H1 (cell line): ENCODE data around the gene LMNB1. TPM values are rescaled to one million over a fixed set of nuclear protein-coding genes. Genes with fewer than 3 reads are reported as not detected.
A peak's percentile ranks its signal among the peaks of the same experiment; 100 is the strongest.

Experiments
- ASH2L ChIP-seq: fragments of 200-600, 300-600 bp; sonication (generic); IDR thresholded peaks from one replicate; pipeline ENCODE4 v1.7.1; 2017; ENCODE audit warnings: low read length
- BCL11A ChIP-seq, 2 experiments: IDR thresholded peaks; one replicate each; pipeline ENCODE4 v1.6.1; 2011; ENCODE audit warnings: low read depth in 2 of 2, low read length in 2 of 2, mild to moderate bottlenecking in 2 of 2
- BRCA1 ChIP-seq: IDR thresholded peaks from 2 replicates; pipeline ENCODE4 v1.6.1; 2012; ENCODE audit warnings: low read depth, low read length, improper control_type of control experiment
- CHD2 ChIP-seq: IDR thresholded peaks from 2 replicates; pipeline ENCODE4 v1.6.1; 2012; ENCODE audit warnings: low read length, improper control_type of control experiment
- E2F6 ChIP-seq: IDR thresholded peaks from 2 replicates; pipeline ENCODE4 v1.6.1; 2012; ENCODE audit warnings: inconsistent platforms
- KDM1A ChIP-seq: fragments of 200-600, 300-600 bp; sonication (generic); IDR thresholded peaks from 2 replicates; pipeline ENCODE4 v1.7.1; 2016; ENCODE audit warnings: mild to moderate bottlenecking, low read length, borderline replicate concordance
- KDM4A ChIP-seq: IDR thresholded peaks from one replicate; pipeline ENCODE4 v1.7.1; 2012; ENCODE audit warnings: low read depth, mild to moderate bottlenecking, moderate library complexity, low read length, inconsistent platforms; ENCODE audit not compliant: severe bottlenecking
- KDM5A ChIP-seq: fragments of 200-600 bp; IDR thresholded peaks from 2 replicates; pipeline ENCODE4 v1.7.1; 2012; ENCODE audit warnings: mild to moderate bottlenecking, low read length, inconsistent platforms, mixed read lengths
- PHF8 ChIP-seq: fragments of 200-600 bp; sonication (generic); conservative IDR thresholded peaks from 2 replicates; pipeline ENCODE4 v1.7.1; 2012; ENCODE audit warnings: low read depth, mild to moderate bottlenecking, inconsistent platforms, low read length, moderate library complexity
- RAD21 ChIP-seq, 2 experiments: IDR thresholded peaks in 1 of 2; conservative IDR thresholded peaks in 1 of 2; 2 replicates each; pipeline ENCODE4 v1.6.1; 2011; ENCODE audit warnings: low read depth in 2 of 2, low read length in 2 of 2, improper control_type of control experiment in 1 of 2, inconsistent platforms in 1 of 2, mild to moderate bottlenecking in 1 of 2, moderate library complexity in 1 of 2
- RFX5 ChIP-seq: IDR thresholded peaks from 2 replicates; pipeline ENCODE4 v1.6.1; 2011; ENCODE audit warnings: low read depth, low read length, improper control_type of control experiment, borderline replicate concordance
- RNF2 ChIP-seq: fragments of 200-900, 300-1000 bp; sonication (generic); IDR thresholded peaks from 2 replicates; pipeline ENCODE4 v1.7.1; 2016; ENCODE audit warnings: borderline replicate concordance, low read depth, mild to moderate bottlenecking, antibody characterized with exemption, low read length; ENCODE audit not compliant: poor library complexity, severe bottlenecking; ENCODE audit errors: missing control alignments
- SAP30 ChIP-seq: fragments of 300-600 bp; sonication (generic); IDR thresholded peaks from 2 replicates; pipeline ENCODE4 v1.7.1; 2012; ENCODE audit warnings: low read length, moderate library complexity, mild to moderate bottlenecking, inconsistent platforms; ENCODE audit not compliant: insufficient read depth, insufficient replicate concordance
- TAF1 ChIP-seq: IDR thresholded peaks from 2 replicates; pipeline ENCODE4 v1.6.1; 2011; ENCODE audit warnings: mild to moderate bottlenecking, low read depth, low read length
- TBP ChIP-seq: IDR thresholded peaks from 2 replicates; pipeline ENCODE4 v1.6.1; 2011; ENCODE audit warnings: low read depth, low read length, improper control_type of control experiment
- TCF12 ChIP-seq: IDR thresholded peaks from 2 replicates; pipeline ENCODE4 v1.6.1; 2011; ENCODE audit warnings: low read depth, mild to moderate bottlenecking, low read length
- ZNF274 ChIP-seq: IDR thresholded peaks from 2 replicates; pipeline ENCODE4 v1.7.0; 2012; ENCODE audit warnings: low read length, borderline replicate concordance; ENCODE audit errors: extremely low read depth
- polyA plus RNA-seq, 7 experiments: library from polyadenylated mRNA; depleted of rRNA in 3 of 7; stranded (reverse) in 5 of 7; unstranded in 2 of 7; fragments of >200 nt in 5 of 7; fragments of 200-250 nt in 2 of 7; gene quantifications; 1 replicate in 5 of 7; 2 replicates in 1 of 7; 4 replicates in 1 of 7; pipeline versions ENCODE4 v1.2.1 to v1.2.3, GENCODE V29; 2011 to 2013; ENCODE audit warnings: missing spikeins in 2 of 7, mixed read lengths in 2 of 7
- total RNA-seq: library from RNA; stranded (reverse); fragmentation: NEBNext Ultra II Directional; extraction: Animal tissue kit (Norgen Biotek cat#: 25700); gene quantifications from 2 replicates; pipeline ENCODE4 v1.2.1, GENCODE V29; 2021
- TF ChIP-seq, protein P1 (sequence below), 3 experiments: IDR thresholded peaks; 1 replicate in 2 of 3; 2 replicates in 1 of 3; pipeline versions ENCODE4 v1.5.1 to v1.6.1; 2011; ENCODE audit warnings: low read length in 3 of 3, mild to moderate bottlenecking in 3 of 3, inconsistent platforms in 2 of 3, low read depth in 1 of 3, moderate library complexity in 1 of 3; ENCODE audit not compliant: insufficient read depth in 1 of 3; ENCODE audit errors: control extremely low read depth in 1 of 3
- TF ChIP-seq, protein P2 (sequence below): IDR thresholded peaks from 2 replicates; pipeline ENCODE4 v1.6.1; 2011; ENCODE audit warnings: low read depth, mild to moderate bottlenecking, low read length; ENCODE audit not compliant: insufficient read depth

Gene LMNB1
- total and polyA plus RNA-seq, 2 of the 8 experiments (the other 6 are each of a cell fraction or from before 2014, with no cell fraction given) = 73.5 to 225 TPM

DNA sequence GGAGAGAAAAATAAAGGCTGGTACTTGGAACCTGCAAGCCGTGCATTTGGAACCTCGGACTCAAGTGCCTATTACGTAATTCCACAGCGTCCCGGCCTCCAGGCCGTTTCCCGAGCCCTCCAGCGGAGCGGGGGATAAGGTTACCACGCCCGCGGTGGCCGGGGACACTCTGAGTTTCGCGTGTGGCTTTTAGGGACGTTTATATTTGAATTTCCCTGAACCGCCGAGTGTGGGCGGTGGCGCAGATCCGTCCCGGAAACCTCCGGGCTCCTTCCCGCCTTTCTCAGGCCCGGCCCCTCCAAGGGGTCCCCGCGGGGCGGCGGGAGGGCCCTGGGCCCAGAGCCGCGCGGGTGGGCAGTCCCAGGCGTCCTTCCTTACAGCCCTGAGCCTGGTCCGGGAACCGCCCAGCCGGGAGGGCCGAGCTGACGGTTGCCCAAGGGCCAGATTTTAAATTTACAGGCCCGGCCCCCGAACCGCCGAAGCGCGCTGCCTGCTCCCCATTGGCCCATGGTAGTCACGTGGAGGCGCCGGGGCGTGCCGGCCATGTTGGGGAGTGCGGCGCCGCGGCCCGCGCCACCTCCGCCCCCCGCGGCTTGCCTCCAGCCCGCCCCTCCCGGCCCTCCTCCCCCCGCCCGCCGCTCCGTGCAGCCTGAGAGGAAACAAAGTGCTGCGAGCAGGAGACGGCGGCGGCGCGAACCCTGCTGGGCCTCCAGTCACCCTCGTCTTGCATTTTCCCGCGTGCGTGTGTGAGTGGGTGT is at the start of gene LMNB1 (continued):
- TF ChIP-seq, protein P1, sequence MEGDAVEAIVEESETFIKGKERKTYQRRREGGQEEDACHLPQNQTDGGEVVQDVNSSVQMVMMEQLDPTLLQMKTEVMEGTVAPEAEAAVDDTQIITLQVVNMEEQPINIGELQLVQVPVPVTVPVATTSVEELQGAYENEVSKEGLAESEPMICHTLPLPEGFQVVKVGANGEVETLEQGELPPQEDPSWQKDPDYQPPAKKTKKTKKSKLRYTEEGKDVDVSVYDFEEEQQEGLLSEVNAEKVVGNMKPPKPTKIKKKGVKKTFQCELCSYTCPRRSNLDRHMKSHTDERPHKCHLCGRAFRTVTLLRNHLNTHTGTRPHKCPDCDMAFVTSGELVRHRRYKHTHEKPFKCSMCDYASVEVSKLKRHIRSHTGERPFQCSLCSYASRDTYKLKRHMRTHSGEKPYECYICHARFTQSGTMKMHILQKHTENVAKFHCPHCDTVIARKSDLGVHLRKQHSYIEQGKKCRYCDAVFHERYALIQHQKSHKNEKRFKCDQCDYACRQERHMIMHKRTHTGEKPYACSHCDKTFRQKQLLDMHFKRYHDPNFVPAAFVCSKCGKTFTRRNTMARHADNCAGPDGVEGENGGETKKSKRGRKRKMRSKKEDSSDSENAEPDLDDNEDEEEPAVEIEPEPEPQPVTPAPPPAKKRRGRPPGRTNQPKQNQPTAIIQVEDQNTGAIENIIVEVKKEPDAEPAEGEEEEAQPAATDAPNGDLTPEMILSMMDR (IDR thresholded peaks at IDR 0.05; ENCODE audit: control extremely low read depth in 1 of 3, insufficient read depth in 1 of 3, low read depth in 1 of 3, low read length in 3 of 3) = no peak
- no peak for TF ChIP-seq BCL11A (IDR thresholded peaks at IDR 0.05; ENCODE audit: low read depth in 2 of 2, low read length in 2 of 2)
- TF ChIP-seq KDM5A = no peak
- no peak for TF ChIP-seq BRCA1
- no peak for TF ChIP-seq ASH2L
- TF ChIP-seq E2F6 = peak; percentile 89
- TF ChIP-seq TCF12 = no peak
- no peak for TF ChIP-seq SAP30
- TF ChIP-seq RNF2 = no peak
- TF ChIP-seq TBP = peak; percentile 16; the same call in 1 of the 2 replicates
- TF ChIP-seq, protein P2, sequence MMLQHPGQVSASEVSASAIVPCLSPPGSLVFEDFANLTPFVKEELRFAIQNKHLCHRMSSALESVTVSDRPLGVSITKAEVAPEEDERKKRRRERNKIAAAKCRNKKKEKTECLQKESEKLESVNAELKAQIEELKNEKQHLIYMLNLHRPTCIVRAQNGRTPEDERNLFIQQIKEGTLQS = peak; percentile 79; the same call in 1 of the 2 replicates
- no peak for TF ChIP-seq RFX5
- peak; percentile 58; the same call in 1 of the 2 replicates for TF ChIP-seq PHF8
- TF ChIP-seq CHD2 = no peak
- no peak for TF ChIP-seq KDM1A
- no peak for TF ChIP-seq ZNF274
- peak; percentile 2 to 26; a peak in 1 of 4 replicates for TF ChIP-seq RAD21 (IDR thresholded peaks at IDR 0.05 in 1 of 2, conservative IDR thresholded peaks at IDR 0.05 in 1 of 2; ENCODE audit: low read depth in 2 of 2, low read length in 2 of 2)
- TF ChIP-seq TAF1 = peak; percentile 68
- no peak for TF ChIP-seq KDM4A
